GM19468 (cell line): ENCODE results near the gene GRIN3A.
"Not testable (repeated sequence)": the region's sequence is repeated elsewhere in the genome, so short reads cannot be mapped to it uniquely, and the experiment has no call there.

ENCODE experiments used
- ATAC-seq: cut with Tn5 transposase; IDR thresholded peaks from one replicate; pipeline ENCODE4 v1.9.1; 2021; ENCODE audit warnings: mild to moderate bottlenecking, moderate library complexity, moderate number of reproducible peaks; ENCODE audit not compliant: unreplicated experiment; ENCODE audit errors: extremely low read depth

The GRIN3A gene

DNA sequence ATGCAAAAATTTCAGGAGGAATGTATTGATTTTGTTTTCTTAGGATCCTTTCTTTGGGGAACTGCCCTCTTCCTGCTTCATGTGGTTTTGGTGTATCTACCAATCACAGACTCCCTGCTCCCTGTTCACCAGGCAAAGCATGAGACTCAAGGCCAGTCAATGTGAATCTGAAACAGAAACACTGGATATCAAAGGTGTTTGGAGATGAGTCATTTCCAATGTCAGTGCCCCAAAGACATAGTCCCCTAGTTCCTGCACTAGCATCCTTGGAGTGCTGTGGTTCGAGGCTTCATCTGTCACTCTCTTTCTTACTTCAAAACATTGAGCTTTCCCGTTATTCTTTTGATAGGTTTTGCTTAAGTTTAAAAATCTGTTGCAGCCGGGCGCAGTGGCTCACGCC, 151.8 kb downstream of the GRIN3A start:
- ATAC-seq: peak; percentile 73

DNA sequence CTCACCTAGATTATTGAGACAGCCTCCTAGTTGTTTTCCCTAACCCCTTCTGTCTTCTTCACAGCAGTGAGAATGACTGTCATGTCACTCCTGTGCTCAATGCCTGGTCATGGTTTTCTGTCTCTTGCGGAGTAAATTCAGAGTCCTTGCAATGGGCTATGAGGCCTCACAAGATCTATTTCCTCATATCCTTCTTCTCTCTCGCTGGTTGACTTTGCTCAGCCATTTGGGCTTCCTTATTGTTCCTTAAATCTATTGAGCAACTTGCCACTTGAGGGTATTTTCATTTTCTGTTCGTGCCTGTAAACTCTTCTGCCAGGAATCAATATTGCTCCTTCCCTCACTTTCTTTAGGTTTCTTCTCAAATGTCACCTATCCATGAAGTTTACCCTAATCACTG, 152.7 kb downstream of the GRIN3A start:
- ATAC-seq: no peak

DNA sequence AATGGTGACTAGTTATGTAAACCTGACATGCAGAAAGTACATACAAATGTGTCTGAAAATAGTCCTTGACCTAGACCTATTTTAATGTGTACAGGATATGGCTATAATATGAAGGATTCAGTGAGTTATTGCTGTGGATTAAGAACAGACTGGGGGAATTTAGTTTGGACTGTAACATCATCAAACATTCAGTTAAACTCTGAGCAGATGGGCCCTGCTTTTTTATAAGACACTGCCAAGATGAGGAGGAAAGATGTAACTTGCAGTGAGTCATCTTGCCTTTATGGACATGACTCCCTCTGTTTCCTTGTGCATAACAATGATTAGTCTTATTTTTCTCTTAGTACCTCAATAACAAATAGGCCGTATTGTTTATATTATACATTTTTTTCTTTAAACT, 155.9 kb downstream of the GRIN3A start:
- ATAC-seq: no peak

GRCh38 chr9:101579711-101580545, 158.5 kb downstream of the GRIN3A start:
- ATAC-seq: no peak

- no peak for ATAC-seq
These were observed 160.1 kb downstream of the GRIN3A start for GRCh38 chr9:101578378-101578777.

GRCh38 chr9:101574731-101575333, 163.6 kb downstream of the GRIN3A start:
- ATAC-seq: no peak

DNA sequence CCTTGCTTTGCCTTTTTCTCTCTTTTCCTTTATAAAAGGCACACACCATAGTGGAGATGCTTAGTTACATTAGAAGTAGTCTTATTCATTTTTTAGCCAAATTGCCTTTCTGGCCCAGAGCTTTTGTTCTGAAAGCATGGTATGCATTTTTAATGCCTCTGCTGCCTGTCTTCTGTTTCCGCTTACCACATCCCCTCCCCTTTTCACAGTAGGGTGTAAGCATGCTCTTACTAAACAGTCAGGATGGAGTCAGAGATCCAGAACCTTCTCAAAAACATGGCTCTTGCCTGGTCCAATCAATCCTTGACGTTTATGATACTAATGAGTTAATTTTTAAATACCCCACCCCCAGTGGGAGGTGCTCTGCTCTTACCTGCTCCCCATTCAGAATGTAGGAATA, 166.1 kb downstream of the GRIN3A start:
- no peak for ATAC-seq

DNA sequence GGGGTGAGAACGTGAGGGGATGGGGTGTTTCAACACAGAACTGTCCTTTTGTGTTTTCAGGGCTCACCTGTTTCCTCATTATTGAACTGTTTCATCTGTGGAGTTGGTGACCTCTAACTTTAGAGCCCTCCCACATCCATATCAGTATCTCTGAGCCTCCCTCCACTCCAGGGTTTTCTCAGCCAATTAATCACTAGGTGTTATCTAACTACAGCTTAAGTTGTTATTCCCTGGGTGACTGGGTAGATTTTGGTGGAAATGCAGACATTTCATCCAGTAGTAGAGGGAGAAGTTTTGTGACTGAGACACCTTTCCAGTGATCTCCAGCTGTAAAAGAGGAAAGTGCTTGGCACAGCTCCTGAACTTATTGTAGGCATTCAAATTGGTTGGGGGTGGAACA, 167.3 kb downstream of the GRIN3A start:
- no peak for ATAC-seq

- ATAC-seq: no peak
These were observed 168.5 kb downstream of the GRIN3A start for GRCh38 chr9:101569741-101570501.

GRCh38 chr9:101567725-101568350, 170.6 kb downstream of the GRIN3A start:
- no peak for ATAC-seq

- peak; percentile 45 for ATAC-seq
These were observed 171.3 kb downstream of the GRIN3A start for GRCh38 chr9:101566904-101567724.

DNA sequence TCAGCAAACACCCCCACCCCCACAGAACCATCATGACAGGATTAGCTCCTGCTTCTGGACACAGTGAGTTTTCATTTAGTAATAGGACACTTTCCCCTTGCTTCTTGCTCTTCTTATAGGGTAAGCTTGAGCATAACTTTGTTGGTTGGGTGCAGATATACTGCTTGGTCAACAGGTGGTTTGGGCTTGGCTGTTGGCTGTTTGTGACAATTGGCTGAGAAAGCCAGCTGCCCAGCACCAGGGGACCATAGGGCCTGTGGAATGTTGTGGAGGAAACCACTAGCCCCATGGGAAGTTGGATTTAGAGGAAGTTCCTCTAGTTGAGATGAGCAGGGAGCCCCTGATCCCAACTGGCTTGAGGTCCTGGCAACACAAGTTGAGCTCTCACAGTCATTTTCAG, 174.2 kb downstream of the GRIN3A start:
- no peak for ATAC-seq

DNA sequence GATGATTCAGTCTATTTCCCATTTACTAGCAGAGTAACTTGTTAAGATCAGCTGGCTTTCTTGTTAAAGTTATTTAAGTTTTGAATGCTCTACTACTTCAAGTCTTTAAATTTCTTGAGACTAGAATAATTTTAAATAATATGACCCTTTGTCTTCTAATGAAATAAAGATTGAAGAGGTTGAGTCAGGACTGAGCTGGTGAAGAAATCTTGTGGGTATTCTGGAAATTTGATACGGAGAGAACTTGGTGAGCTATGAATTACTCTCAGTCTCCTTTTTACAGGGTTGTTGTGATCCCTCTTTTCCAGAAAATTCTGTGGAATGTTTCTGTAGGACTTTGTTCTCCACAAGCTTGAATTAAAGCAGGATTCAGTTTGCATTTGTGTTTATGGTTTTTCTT, 175.5 kb downstream of the GRIN3A start:
- no peak for ATAC-seq

DNA sequence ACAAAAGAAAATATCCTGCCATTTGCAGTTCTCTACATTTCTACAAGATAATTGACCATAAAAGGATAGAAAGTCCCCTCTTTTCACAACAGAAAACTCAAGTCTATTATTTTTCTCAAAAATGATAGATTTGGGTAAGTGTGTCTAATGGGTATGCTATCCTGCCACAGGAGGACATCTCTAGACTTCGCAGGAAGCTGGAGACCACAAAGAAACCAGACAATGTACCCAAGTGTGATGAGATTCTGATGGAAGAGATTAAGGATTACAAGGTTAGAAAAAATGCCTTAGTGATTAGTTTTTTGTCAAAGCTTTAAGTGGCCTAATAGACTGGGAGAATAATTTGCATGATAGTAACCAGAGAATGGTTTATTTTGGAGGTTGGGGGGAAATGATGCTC, 176.7 kb downstream of the GRIN3A start:
- ATAC-seq: no peak

DNA sequence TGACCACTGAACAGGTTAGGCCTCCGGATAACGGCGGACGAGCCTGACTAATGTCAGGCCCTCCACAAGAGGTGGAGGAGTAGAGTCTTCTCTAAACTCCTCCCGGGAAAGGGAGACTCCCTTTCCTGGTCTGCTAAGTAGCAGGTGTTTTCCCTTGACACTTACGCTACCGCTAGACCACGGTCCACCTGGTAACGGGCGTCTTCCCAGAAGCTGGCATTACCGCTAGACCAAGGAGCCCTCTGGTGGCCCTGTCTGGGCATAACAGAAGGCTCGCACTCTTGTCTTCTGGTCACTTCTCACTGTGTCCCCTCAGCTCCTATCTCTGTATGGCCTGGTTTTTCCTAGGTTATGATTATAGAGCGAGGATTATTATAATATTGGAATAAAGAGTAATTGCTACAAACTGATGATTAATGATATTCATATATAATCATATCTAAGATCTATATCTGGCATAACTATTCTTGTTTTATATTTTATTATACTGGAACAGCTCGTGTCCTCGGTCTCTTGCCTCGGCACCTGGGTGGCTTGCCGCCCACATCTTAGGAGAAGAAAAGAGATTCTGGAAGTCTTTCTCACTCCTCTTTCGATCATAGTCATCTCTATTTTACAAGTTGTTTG, 188.9 kb downstream of the GRIN3A start:
- ATAC-seq: not testable (repeated sequence)

GRCh38 chr9:101543098-101543735, 195.2 kb downstream of the GRIN3A start:
- no peak for ATAC-seq

GRCh38 chr9:101540069-101540468, 198.4 kb downstream of the GRIN3A start:
- no peak for ATAC-seq

DNA sequence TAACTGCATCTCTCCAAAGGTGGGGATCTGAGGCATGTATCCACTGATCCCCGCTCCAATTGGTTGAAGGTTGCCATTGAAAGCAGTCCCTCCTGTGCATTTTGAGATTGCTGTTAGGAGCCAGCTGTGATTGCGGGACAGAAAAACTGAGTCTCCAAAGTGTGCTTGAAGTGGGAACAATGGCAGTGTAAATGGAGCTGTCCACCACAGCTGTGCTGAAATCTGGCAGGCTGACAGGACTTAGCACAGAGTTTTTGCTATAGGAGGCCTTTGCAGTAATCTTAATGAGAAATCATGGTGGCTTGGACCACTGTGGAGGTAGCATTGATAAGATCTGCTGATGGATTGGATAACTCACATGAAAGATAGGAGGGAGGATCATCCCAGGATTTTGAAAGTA, 201.5 kb downstream of the GRIN3A start:
- no peak for ATAC-seq

DNA sequence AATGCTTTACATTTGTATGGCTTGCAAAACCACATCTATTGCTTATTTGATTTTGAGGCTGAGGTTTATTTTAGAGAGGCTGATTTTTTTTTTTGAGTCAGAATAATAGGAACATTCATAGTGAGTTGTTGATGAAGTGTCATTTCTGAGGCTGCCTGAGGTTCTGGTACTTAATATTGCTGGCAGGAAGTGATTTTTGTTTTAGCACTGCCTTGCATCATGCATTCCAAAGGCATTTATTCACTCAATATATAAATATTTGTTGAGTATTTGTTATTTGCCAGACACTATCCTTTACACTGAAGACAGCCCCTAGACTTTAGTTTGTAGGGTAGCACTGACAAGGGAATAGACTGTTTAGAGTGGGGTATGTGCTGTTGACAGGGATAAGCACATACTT, 202.1 kb downstream of the GRIN3A start:
- ATAC-seq: no peak
